ENCODE results near the gene CACNA2D4. TPM values are rescaled to one million over a fixed set of nuclear protein-coding genes. Genes with fewer than 3 reads are reported as not detected.

Gene CACNA2D4
- total and polyA plus RNA-seq, 2 of the 13 experiments (the other 11 are each of a cell fraction or from before 2014, with no cell fraction given) = 14.2 to 136 TPM

GRCh38 chr12:1939331-1939730 is 20.9 kb upstream of the CACNA2D4 start:
- H3K36me3 ChIP-seq (replicated peaks in 1 of 2; ENCODE audit: control insufficient read depth in 1 of 2, insufficient read depth in 2 of 2, low read length in 2 of 2) = peaks cover 4 to 13% of the 10 kb centered on the region in 2 experiments; a peak in 3 of 5 replicates
- TF ChIP-seq CTCF (CRISPR knock-in tag; IDR thresholded peaks at IDR 0.05) (no peak), PTBP1 (IDR thresholded peaks at IDR 0.05; ENCODE audit: low read depth, low read length, poor library complexity, severe bottlenecking) (no peak), SOX5 (CRISPR knock-in tag; IDR thresholded peaks at IDR 0.05; ENCODE audit: borderline replicate concordance) (no peak), ZNF382 (CRISPR knock-in tag; IDR thresholded peaks at IDR 0.05; ENCODE audit: borderline replicate concordance) (no peak), ELF1 (CRISPR knock-in tag; IDR thresholded peaks at IDR 0.05) (no peak), ZNF720 (CRISPR knock-in tag; IDR thresholded peaks at IDR 0.05) (no peak), DPF2 (CRISPR knock-in tag; IDR thresholded peaks at IDR 0.05; ENCODE audit: borderline replicate concordance, low read depth) (no peak), ZBTB7B (CRISPR knock-in tag; IDR thresholded peaks at IDR 0.05) (no peak), THYN1 (CRISPR knock-in tag; IDR thresholded peaks at IDR 0.05; ENCODE audit: borderline replicate concordance, low read depth) (no peak), ZKSCAN1 (IDR thresholded peaks at IDR 0.05; ENCODE audit: low read length) (no peak)
- H4K20me1 ChIP-seq (ENCODE audit: insufficient read depth, low read length) = no peaks in the 10 kb centered on the region
- ATAC-seq (no peak), DNase-seq (ENCODE audit: low spot score) (no peak), FAIRE-seq (no peak)
- no TSS peak for BruUV-seq (replicated peaks)
- peaks cover 10% of the 10 kb centered on the region for H3K4me1 ChIP-seq (ENCODE audit: insufficient read depth, low read length)
- H3K9me3 ChIP-seq (ENCODE audit: low read length) = no peaks in the 10 kb centered on the region
- ChIA-PET POLR2A (interaction anchor here (1.1 to 1.3 kb wide), 2 partner anchors 123 to 143 kb away, joined by 3 to 6 read pairs; no protein-coding TSS in a partner anchor), CTCF (ENCODE audit: low intra/inter-chr PET ratio, low total read pairs) (interaction anchor here (0.8 to 4.4 kb wide), 3 partner anchors 95 to 148 kb away, joined by 4 to 88 read pairs (median 6); no protein-coding TSS in a partner anchor)
- no peaks in the 10 kb centered on the region for H3K79me2 ChIP-seq (ENCODE audit: insufficient read depth, low read length)
- intact Hi-C loops (cut with micrococcal nuclease; ENCODE audit: unreplicated experiment) (no loop called here), in situ Hi-C loops (cut with HindIII; ENCODE audit: extremely low pct_ligation_motif_present, low pct_unique_long_range_greater_than_20kb) (loop anchor here (5.0 kb wide), 2 partner anchors 147 to 292 kb away; no protein-coding TSS in a partner anchor)
- no peak overlapping the region for H2AFZ ChIP-seq (ENCODE audit: low read length)
- no peak overlapping the region for H3K4me2 ChIP-seq (ENCODE audit: low read depth, low read length)
- no peak overlapping the region for H3K4me3 ChIP-seq (replicated peaks in 1 of 3; ENCODE audit: insufficient read depth in 1 of 3, low read depth in 2 of 3, low read length in 3 of 3)
- H3K27me3 ChIP-seq (ENCODE audit: control insufficient read depth in 1 of 2, insufficient read depth in 2 of 2, low read length in 2 of 2) = no peaks in the 10 kb centered on the region
- no peak overlapping the region for H3K9ac ChIP-seq (ENCODE audit: insufficient read depth, low read depth, low read length)
- no peak overlapping the region for H3K27ac ChIP-seq (ENCODE audit: extremely low read length, insufficient read depth, low read length)
- WGBS (ENCODE audit: low lambda C conversion rate) = 74% methylated on average over 10 of the region's 10 CpGs
